Measurements from ENCODE around the gene CUL2.
"Not testable (repeated sequence)": the region's sequence is repeated elsewhere in the genome, so short reads cannot be mapped to it uniquely, and the experiment has no call there.

CUL2 gene

DNA sequence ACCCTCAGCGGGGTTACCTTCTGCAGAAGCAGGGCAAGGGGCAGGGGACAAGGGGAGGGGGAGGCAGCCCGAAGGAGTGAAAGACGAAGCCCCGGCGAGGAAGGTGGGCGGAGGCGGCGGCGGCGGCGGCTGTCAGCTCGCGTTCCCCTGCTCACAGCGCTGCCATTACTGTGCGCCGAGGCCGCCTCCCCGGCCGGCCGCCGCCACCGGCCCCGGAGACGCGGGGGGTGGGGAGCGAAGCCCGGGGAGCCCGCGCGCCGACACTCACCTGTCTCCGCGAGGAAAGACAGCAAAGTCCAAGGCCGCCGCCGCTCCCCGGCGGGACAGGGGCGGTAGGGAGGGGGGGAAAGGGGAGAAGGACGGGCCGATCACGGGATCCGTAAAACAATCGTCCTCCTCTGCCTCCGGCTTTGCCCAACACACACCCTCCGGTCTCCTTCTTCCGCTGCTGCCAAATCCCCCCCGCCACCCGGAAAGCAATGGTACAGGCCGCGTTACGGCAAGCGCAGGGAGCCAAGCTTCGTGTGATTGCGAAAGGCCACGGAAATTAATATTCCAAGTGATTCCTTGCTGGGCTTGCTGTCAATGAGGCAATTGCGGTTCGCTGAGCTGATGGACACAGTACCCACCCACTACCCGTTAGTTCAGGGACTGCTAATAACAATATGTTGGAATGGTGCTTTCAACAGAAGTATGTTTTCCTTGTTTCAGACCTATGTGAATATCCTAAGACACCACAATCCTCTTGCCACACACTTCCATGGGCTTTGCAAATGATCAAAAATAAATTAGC is at the start of gene CUL2:
Gene CUL2 (minus strand): TSS at position 180 of the 793 bp plus-strand sequence. CDS start 19,024 bp downstream, outside the sequence.
- peak; percentile 33 for DNase-seq

- no peak for DNase-seq
Observed at GRCh38 chr10:35136263-35136815, 46.2 kb upstream of the CUL2 start.

GRCh38 chr10:35135861-35136260 is 45.7 kb upstream of the CUL2 start:
- DNase-seq, result no peak

DNA sequence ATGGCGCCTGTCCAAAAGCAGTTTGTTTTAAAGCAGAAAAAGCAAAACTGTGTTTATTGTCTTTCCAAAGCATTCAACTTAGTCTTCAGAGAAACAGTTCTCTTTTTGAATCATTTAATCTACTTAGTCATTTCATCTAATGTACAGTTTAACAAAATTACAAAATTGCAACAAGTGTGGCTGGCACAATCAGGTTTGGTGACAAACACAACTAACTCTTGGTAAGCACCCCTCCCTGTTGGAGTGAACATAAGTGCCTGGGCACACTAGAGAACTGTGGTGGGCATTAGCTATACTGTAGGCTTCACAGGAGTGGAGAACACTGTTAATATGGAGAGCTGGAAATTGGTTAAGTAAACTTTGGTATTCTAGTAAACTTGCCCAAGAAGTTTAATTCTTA is 43.4 kb upstream of the CUL2 start:
- no peak for DNase-seq

- no peak for DNase-seq
Observed at GRCh38 chr10:35132727-35133126, 42.6 kb upstream of the CUL2 start.

DNA sequence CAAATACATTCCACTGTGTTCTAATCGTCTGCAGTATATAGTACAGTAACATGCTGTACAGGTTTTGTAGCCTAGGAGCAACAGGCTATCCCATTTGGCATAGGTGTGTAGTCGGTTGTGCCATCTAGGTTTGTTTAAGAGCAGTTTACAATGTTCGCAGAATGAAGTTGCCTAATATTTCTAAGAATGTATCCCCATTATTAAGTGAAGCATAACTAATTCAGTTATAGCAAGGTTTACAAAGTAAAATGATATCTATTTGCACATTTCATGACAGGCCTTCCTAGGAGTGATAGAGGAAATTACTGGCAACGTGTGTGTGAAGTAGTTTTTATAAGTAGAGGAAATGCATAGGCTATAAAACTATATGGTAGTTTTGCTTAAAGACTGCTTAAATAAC is 40.5 kb upstream of the CUL2 start:
- no peak for DNase-seq

DNA sequence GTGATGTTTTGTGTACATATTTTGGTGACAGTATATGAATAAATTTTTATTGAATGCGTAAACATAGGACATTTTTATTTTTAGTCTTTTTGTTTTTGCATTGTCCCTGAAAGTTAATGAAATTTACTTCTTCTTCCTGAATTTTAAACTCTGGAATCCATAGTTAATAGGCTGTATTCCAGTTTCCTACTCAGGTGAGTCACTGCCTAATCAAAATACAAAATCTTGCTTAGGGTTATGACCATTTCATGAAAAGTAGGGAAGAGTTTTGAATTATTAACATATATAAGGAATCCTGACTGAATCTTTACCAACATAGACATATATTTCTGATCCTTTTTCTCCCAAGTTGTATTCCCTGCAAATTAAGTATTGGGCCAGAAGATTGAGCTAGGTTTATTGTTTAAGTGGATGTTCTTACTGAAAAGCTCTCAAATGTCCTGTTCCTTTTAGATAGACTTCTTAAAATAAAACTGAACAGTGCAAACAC is 39.1 kb upstream of the CUL2 start:
- DNase-seq, result no peak

GRCh38 chr10:35127289-35127891 is 37.2 kb upstream of the CUL2 start:
- DNase-seq, result no peak

DNA sequence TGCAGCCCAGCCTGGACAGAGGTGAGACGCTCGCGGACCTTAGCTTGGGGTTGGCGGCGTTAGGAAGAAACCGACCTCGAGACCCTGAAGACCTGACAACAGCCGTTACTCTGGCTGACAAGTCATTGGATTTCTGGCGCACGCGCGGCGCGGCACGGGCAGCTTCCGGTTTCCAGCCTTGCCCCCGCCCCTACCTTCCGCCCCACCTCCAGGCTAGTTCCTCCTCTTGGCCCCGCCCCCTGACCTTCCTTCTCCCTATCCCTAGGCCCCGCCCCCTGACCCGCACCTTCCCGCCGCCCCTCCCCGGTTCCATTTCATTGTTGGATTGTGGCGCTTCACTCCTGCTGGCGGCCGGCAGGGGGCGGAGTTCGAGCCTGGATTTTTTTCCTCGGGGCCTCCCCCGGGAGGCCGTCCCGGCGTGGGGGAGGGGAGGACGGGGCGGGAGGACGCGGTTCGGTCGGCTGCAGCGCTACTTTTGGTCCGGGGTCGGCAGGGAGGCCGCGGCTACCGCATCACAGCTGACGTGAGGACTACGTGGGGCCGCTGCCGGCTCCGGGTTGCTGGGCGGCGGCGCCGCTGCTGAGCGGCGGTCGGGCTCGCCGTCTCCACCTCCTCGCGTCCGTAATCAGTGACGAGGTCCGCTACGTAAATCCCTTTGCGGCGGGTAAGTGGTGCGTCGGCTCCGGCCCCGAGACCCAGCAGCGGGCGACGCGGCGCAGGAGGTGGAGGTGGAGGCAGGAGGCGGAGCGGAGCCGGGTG is 36.6 kb upstream of the CUL2 start, which contains the start of gene CREM:
Gene CREM (plus strand): TSS at position 317 of the 759 bp plus-strand sequence. CDS start 10,990 bp downstream, outside the sequence.
- DNase-seq, result peak; percentile 54

- no peak for DNase-seq
Observed at GRCh38 chr10:35126062-35126529, 36.0 kb upstream of the CUL2 start.

- no peak for DNase-seq
Observed at GRCh38 chr10:35124540-35124939, 34.4 kb upstream of the CUL2 start.

DNA sequence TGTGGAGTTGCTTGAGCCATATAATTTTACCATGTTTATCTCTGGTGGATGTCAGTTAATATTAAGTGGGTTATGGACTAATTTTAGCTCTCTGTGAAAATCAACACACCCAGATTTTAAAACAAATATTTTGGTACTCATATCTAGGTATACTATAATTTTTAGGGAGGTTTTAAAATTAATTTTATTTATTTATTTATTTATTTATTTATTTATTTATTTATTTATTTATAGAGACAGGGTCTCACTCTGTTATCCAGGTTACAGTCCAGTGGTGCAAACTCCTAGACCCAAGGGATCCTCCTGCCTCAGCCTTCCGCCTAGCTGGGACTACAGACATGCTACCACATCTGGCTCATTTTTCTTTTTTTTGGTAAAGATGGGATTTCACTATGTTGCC is 29.2 kb upstream of the CUL2 start:
- DNase-seq, result no peak

GRCh38 chr10:35112571-35112970 is 22.4 kb upstream of the CUL2 start:
- DNase-seq, result no peak

GRCh38 chr10:35103882-35104281 is 13.7 kb upstream of the CUL2 start:
- DNase-seq, result no peak

DNA sequence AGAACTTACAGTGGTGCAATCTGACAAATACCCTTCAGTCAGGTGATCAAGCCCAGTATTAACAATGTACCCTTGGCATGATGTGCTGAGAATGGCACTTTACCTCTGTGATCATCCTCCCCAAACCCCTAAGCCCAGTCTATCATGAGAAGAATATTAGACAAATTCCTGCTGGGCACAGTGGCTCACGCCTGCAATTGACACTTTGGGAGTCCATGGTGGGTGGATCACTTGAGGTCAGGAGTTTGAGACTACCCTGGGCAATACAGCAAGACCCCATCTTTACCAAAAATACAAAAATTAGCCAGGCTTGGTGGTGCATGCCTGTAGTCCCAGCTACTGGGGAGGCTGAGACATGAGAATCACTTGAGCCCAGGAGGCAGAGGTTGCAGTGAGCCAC is 7.4 kb upstream of the CUL2 start:
- DNase-seq, result no peak

- no peak for DNase-seq
Observed at GRCh38 chr10:35096312-35096711, 6.2 kb upstream of the CUL2 start.

DNA sequence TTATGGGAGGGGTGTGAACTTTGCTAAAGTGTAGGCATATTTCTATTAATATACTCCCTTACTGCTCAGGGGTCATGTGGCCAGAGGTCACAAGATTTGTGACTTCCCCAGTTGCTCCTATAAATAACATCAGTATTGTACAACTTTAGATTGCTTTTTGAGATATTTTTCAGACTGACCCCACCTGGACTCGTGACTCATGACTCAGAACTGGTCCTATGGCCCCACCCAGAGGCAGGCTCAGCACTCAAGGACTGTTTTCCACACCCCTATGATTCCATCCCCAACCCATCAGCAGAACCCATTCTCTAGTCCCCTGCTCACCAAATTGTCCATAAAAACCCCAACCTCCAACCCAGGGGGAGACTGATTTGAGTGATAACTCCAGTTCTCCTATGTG is 2.7 kb upstream of the CUL2 start:
- no peak for DNase-seq

- DNase-seq, result no peak
Observed at GRCh38 chr10:35091994-35092790, 2.1 kb upstream of the CUL2 start.

DNA sequence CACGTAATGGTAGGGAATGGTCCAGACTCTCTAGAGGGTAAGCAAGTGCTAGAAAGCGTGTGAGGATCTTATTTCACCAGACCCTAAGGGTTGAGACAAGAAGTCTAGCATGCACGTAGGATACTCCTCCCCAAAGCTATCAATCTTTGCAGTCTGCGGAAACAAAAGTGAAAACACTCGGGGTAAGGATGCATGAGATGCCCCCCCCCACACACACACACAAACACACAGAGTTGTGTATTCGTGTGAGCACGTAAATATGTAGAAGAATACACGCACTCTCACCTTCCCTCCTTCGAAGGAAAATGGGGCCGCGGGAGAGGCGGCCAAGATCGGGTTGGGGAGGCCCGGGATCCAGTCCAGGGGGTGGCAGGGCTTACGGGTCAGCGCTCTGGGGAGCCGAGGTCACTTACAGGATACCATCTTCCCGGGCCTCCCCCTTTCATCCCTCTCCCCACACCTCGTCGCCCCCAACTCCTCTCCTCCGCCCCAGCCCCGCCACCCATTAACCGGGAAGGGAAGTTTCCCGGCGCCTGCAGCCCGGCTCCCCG is 455 bp downstream of the CUL2 start:
- no peak for DNase-seq

DNA sequence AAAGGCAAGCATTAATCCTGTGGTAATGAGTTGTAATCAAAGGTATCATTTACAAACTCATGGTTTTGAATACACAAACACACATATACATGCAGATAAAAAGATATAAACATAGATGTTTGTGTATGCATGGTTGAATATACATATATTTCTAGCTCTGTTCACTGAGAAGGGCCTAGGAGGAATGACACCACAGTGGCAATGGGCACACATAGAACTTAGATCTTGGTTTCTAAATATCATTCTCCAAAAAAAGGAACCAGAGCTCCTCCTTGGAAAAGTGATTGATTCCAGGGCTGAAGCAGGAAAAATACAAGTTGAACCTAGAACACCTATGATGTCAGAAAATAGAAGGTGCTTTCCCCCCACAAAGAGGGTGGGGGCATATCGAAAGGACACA is 6.9 kb downstream of the CUL2 start:
- DNase-seq, result no peak

GRCh38 chr10:35080261-35080660 is 9.9 kb downstream of the CUL2 start:
- DNase-seq, result not testable (repeated sequence)

DNA sequence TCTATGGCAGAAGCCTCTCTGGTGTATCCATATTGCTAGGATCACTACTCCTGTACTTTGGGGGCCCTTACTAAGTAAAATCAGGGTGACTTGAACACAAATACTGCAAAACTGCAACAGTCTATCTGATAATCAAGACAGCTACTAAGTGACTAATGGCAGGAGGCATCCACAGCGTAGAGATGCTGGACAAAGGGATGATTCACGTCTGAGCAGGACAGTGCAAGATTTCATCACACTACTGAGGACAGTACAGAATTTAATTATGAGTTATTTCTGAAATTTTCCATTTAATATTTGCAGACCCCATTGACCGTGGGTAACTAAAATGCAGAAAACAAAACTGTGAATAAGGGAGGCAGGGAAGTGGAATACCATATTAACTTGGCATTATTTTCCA is 10.4 kb downstream of the CUL2 start:
- DNase-seq, result no peak
